Prostate gland (tissue), 2 donors: ENCODE results near the gene FAM120B.

Experiments
- CTCF ChIP-seq, 4 experiments: fragments of 200-600 bp in 2 of 4; fragments of 450-650 bp in 2 of 4; sonication (generic) in 2 of 4; IDR thresholded peaks; 1 replicate in 3 of 4; 2 replicates in 1 of 4; pipeline ENCODE4 v1.5.1; 2016 to 2019; ENCODE audit warnings: antibody characterized with exemption in 4 of 4, mild to moderate bottlenecking in 2 of 4, moderate library complexity in 2 of 4
- POLR2AphosphoS5 ChIP-seq: sonication (generic); formaldehyde crosslinking; IDR thresholded peaks from one replicate; pipeline ENCODE4 v1.6.1; 2017; ENCODE audit warnings: antibody characterized with exemption

GRCh38 chr6:170416959-170417606 lies 110.5 kb downstream of the FAM120B start:
- TF ChIP-seq CTCF (IDR thresholded peaks at IDR 0.05) (no peak), POLR2AphosphoS5 (no peak)
